Retinal pigment epithelial cell (primary cell): ENCODE measurements around the gene OPA3.

Experiments
- DNase-seq: peaks from one replicate; pipeline ENCODE4 v3.0.0-alpha.2; 2010; ENCODE audit warnings: low read depth
- H3K4me3 ChIP-seq: 2 replicates; pipeline ENCODE4 v1.5.1; 2011; ENCODE audit warnings: mild to moderate bottlenecking, low read length, control low read depth, moderate library complexity
- CTCF ChIP-seq: conservative IDR thresholded peaks from 2 replicates; pipeline ENCODE4 v1.5.1; 2011; ENCODE audit warnings: low read depth, low read length, control low read depth, inconsistent platforms

Gene OPA3

GRCh38 chr19:45518469-45518826, 66.2 kb downstream of the OPA3 start:
- H3K4me3 ChIP-seq: no peak overlapping the region
- no peak for TF ChIP-seq CTCF
- no peak for DNase-seq

GRCh38 chr19:45517641-45518468, 66.7 kb downstream of the OPA3 start:
- TF ChIP-seq CTCF: no peak
- DNase-seq: no peak

GRCh38 chr19:45517238-45517637, 67.4 kb downstream of the OPA3 start:
- TF ChIP-seq CTCF: no peak
- no peak overlapping the region for H3K4me3 ChIP-seq
- no peak for DNase-seq

More at GRCh38 chr19:45517641-45518468, 66.7 kb downstream of the OPA3 start:
- H3K4me3 ChIP-seq: no peak overlapping the region

- no peak for DNase-seq
- no peak overlapping the region for H3K4me3 ChIP-seq
- TF ChIP-seq CTCF: no peak
Measured at GRCh38 chr19:45515807-45516401, 68.7 kb downstream of the OPA3 start.

GRCh38 chr19:45515081-45515624, 69.4 kb downstream of the OPA3 start:
- no peak for TF ChIP-seq CTCF
- H3K4me3 ChIP-seq: no peak overlapping the region
- no peak for DNase-seq

- H3K4me3 ChIP-seq: no peak overlapping the region
- no peak for DNase-seq
- TF ChIP-seq CTCF: no peak
Measured at GRCh38 chr19:45514376-45515051, 70.1 kb downstream of the OPA3 start.
